GM15510 (cell line): ENCODE results near the gene PKNOX2.

Source experiments
- POLR2A ChIP-seq: IDR thresholded peaks from 3 replicates; pipeline ENCODE4 v1.6.1; 2011; ENCODE audit warnings: borderline replicate concordance; ENCODE audit not compliant: insufficient read length; ENCODE audit errors: extremely low read depth

Gene PKNOX2

GRCh38 chr11:125164422-125165110 is at the start of gene PKNOX2:
Gene PKNOX2, plus strand, starts transcription at chr11:125164751. Its CDS starts 186,555 bp downstream, at chr11:125351306.
- no peak for TF ChIP-seq POLR2A

- TF ChIP-seq POLR2A, result no peak
Observed at GRCh38 chr11:125117429-125117828, 47.1 kb upstream of the PKNOX2 start.

GRCh38 chr11:125123194-125123946 is 41.2 kb upstream of the PKNOX2 start:
- TF ChIP-seq POLR2A, result no peak

- no peak for TF ChIP-seq POLR2A
Observed at GRCh38 chr11:125123947-125124617, 40.5 kb upstream of the PKNOX2 start.

- no peak for TF ChIP-seq POLR2A
Observed at GRCh38 chr11:125124618-125124992, 39.9 kb upstream of the PKNOX2 start.

GRCh38 chr11:125128450-125128849 is 36.1 kb upstream of the PKNOX2 start:
- no peak for TF ChIP-seq POLR2A

- TF ChIP-seq POLR2A, result no peak
Observed at GRCh38 chr11:125129316-125129993, 35.1 kb upstream of the PKNOX2 start.

GRCh38 chr11:125132071-125132470 is 32.5 kb upstream of the PKNOX2 start:
- no peak for TF ChIP-seq POLR2A

- TF ChIP-seq POLR2A, result no peak
Observed at GRCh38 chr11:125132596-125132995, 32.0 kb upstream of the PKNOX2 start.

GRCh38 chr11:125136001-125136400 is 28.6 kb upstream of the PKNOX2 start:
- TF ChIP-seq POLR2A, result no peak

- no peak for TF ChIP-seq POLR2A
Observed at GRCh38 chr11:125138966-125139365, 25.6 kb upstream of the PKNOX2 start.

GRCh38 chr11:125139778-125140177 is 24.8 kb upstream of the PKNOX2 start:
- TF ChIP-seq POLR2A, result no peak

GRCh38 chr11:125140233-125140632 is 24.3 kb upstream of the PKNOX2 start:
- TF ChIP-seq POLR2A, result no peak

GRCh38 chr11:125141178-125141577 is 23.4 kb upstream of the PKNOX2 start:
- no peak for TF ChIP-seq POLR2A
